NCI-H748 treated with DMSO at 0.1 percent for 48 hours (cell line): ENCODE results near the gene DSCAM.
"Not testable (repeated sequence)": the region's sequence is repeated elsewhere in the genome, so short reads cannot be mapped to it uniquely, and the experiment has no call there.

ENCODE experiments used
- DNase-seq: peaks from one replicate; lab custom pipeline; 2025; lab: John Stamatoyannopoulos, UW

Gene DSCAM

DNA sequence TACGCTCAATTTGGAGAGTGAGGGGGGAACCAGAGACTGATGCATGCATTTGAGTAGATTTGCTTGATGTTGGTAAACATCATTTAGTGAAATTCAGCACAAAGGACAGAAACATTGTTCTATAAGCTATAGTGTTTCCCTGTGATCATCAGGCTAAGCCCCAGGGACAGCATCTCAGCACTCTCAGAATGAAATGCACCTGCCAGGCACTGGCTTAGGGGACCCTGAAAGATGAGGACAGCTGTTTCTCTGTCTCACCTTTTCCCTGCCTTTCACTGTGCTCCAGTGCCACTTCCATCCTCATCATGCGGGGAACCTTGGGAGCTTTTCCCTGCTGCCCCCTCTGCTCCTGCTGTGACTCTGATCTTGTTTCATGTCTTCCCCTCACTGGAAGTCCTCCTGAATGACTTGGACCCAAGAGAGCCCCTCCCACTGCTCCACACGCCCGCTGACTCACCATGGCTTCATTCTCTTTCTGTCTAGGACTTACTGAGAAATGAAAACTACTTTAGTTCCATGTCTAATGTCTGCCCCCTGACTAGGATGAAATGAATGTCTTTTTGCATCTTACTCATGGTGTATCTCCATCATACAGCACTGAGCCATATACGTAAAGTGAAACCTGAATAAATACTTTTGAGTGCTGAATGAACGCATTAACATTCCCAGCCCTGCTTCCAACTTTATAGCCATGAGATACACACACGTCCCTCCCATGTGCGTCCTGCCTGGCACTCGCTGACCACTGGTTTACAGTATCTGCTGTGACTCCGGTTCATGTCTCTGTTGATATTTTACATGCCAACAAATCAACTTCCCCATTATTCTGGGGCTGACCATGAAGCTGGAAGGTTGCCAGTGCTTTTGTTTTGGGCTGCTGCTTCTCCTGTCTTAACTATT lies 797.7 kb downstream of the DSCAM start:
- DNase-seq, result peak; percentile 82

DNA sequence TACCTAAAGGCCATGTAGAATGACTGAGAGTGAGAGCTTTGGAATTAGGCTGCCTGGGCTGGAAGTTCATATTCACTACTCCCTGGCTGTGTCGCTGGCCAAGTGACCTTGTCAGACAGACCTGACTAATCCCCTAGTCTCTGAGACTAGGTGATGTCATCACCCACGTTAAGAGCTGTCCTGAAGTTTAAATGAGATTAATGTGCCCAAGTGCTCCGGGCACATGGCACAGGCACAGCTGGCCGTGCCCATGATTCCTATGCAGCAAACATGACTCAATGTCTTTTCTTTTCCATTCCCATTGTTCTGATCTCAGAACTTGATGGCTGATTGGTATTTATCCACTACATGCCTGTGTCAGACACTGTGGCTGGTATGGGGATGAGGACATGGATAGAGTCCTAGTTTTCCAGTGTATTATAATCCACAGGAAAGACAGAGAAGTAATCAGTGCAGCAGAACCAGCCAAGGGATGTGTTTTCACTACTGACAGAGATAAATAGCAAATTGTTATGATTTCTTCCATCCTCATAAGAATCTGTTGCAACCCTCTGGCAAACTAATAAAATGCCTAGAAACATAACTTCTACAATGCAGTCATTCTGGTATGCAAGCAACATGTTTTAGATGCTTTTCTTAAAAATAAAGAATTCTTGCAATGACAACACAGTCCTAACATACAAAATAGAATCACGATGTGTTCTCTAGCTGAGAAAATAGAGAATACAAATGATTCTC lies 798.8 kb downstream of the DSCAM start:
- DNase-seq, result no peak

DNA sequence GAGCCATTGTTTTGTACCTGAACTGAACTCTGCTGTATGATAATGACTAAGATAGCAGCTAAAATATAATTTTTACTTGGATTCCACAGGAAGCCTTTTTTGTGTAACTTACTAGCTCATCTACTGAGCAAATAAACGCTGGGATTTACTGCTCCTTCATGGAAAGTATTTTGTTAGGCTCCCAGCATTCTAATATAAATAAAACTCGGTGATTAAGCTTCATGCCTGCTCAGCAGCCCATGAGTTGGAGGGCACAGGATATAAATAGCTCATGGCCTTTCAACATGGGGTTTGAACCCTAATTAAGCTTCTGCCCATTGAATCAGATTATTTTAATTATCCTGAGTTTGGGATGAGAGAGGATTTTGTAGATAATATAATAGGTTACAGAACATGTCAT lies 799.7 kb downstream of the DSCAM start:
- DNase-seq, result no peak

DNA sequence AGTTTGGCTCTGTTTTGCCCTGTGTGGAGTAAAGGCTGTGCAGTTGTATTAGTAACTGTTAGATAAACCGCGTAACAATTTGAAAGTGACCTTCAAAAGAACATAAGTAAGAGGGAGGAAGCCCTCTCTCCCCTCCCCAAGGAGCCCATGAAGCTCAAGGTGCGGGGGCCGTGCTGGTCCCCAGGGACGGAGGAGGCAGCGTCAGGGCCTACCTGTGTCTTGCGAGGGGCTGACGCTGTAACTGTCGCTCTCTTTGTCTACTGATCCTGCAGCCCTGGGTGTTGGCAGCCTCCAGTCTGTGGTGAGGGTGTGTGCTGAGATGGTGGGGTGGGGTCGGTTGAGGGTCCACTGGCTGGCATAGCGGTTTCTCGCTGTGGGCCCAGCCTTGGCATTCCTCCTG lies 803.1 kb downstream of the DSCAM start:
- no peak for DNase-seq

DNA sequence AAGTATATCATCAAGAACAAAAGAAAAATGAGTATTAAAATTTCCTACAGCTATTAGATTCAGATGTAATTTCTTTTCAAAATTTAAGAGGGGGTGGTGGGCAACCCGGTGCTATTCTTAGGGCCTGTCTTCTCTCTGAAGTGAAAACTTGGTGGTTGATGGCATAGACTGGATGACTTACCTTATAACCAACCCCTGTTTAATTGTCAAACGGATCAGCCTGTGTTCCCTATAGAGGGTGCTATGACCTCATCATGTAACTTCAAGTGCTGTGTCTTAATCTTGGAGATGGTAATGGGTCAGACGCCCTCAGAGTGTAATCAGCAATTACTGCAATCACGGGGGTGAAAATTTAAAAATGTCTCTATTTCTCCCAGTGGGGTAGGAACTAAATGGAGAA lies 803.5 kb downstream of the DSCAM start:
- DNase-seq, result no peak

DNA sequence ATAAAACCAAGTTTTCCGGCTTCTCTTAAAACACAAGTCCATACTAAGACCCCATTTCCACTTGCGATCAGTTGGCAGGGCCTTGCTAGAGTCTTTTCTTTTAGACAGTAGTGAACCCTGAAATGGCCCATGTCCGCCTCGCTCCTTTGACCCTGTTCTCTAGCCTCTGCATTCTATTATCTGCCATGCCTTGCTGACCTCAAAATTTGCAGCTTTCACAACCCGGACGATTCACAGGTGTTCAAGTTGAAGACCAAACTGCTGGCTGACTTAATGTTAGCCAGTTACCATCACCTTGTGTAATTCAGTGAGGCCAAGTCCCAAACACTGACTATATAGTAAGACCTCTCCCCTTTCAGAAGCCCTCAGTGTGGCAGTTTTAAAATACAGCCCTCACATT lies 805.5 kb downstream of the DSCAM start:
- DNase-seq, result no peak

DNA sequence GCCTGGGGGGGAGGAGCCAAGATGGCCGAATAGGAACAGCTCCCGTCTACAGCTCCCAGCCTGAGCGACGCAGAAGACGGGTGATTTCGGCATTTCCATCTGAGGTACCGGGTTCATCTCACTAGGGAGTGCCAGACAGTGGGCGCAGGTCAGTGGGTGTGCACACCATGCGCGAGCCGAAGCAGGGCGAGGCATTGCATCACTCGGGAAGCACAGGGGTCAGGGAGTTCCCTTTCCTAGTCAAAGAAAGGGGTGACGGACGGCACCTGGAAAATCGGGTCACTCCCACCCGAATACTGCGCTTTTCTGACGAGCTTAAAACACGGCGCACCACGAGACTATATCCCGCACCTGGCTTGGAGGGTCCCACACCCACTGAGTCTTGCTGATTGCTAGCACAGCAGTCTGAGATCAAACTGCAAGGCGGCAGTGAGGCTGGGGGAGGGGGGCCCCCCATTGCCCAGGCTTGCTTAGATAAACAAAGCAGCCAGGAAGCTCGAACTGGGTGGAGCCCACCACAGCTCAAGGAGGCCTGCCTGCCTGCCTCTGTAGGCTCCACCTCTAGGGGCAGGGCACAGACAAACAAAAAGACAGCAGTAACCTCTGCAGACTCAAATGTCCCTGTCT lies 813.7 kb downstream of the DSCAM start:
- DNase-seq, result not testable (repeated sequence)

DNA sequence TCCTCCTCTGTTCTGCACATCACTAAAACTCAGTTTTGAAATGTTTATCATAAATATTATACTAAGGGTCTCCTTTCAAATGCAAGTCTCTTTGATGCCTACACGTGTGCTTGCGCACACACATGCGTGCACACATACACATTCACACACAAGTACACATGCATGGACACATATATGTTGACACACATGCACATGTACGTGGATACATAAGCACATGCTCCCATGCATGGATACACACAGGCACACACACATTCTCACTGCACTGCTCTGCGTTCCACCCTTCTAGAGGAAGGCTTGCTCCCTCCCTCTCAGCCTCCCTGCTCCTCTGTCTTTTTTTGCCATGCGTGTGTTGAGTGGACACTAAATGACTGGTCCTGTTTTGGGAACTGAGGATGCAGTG lies 817.1 kb downstream of the DSCAM start:
- no peak for DNase-seq

DNA sequence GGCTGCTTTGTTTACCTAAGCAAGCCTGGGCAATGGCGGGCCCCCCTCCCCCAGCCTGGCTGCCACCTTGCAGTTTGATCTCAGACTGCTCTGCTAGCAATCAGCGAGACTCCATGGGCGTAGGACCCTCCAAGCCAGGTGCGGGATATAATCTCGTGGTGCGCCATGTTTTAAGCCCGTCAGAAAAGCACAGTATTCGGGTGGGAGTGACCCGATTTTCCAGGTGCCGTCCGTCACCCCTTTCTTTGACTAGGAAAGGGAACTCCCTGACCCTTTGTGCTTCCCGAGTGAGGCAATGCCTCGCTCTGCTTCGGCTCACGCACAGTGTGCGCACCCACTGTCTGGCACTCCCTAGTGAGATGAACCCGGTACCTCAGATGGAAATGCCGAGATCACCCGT lies 818.6 kb downstream of the DSCAM start:
- not testable (repeated sequence) for DNase-seq

DNA sequence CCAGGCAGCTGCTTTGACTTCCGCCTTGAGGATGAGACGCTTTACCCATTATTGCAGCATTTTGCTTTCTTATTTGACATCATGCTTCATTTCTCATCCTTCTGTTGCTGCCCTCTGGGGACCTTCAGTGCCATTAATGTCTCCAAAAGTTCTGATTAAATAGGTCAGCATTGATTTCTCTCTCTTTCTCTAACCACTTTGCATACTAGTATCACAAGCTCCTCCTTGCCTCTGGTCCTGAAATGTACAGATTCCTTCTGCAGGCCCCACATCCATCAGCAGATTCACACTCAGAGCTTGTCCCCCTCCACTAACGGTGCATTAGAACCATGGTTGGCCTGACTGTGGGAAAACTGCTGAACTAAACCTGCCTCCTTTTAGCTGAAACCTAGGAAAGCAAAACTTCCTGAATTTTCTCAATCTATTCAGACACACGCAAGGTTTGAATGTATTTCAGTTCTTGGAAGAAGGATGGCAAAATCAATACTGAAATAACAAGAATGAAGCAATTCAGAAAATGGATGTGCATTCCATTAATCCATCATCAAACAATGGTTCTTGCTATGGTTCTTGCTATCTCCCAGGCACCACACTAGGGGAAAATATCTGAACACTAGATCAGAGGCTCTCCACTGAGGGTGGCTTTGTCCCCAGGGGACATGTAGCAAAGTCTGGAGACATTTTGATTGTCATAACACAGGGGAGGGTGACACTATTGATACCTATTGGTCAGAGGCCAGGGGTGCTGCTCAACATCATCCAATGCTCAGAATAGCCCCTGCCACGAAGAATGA lies 825.2 kb downstream of the DSCAM start:
- DNase-seq, result no peak

DNA sequence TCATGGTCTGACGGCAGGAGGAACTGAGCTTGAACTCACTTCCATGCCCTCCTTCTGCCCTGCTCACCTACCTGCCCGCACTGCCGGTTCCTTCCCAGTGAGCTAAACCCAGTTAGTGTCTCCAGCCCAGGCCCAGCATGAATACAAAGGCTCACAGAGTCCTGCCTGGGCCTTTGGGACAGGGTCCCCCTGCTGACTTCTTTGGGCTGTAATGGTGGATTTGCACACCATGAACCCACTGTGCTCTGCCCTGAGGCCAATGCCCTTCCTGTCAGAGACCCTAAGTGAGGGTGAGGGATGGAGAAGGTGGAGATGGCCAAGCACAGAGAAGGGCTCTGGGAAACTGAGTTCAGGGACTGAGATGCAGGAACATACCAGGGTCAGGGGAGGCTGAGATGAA lies 826.3 kb downstream of the DSCAM start:
- DNase-seq, result no peak

DNA sequence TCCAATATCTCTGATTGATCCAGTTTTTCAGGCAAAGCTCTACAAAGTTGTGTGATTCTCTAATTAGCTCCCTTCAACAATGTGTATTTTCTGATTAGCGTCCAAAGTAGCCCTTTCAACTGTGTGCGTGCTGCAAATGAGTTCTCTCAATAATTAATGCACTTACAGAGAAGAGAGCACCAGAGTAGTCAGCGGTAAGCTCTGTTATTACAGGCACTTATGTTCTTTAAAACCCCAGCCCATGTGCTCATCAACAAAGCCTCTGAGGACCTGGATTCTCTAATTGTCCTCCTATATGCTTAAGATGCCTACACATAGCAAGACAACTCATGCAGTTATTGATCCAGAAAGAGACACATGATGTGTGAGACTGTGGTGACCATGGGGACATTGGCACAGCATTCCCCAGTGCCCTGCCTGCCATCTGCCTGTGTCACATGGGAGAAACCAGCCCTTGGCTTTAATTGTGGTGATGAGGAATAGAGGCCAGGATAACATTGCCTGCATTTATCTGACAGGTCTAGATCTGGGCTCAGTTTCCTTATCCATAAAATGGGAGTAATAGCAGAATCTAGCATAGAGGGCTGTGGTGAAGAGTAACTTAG lies 828.0 kb downstream of the DSCAM start:
- peak; percentile 3 for DNase-seq

DNA sequence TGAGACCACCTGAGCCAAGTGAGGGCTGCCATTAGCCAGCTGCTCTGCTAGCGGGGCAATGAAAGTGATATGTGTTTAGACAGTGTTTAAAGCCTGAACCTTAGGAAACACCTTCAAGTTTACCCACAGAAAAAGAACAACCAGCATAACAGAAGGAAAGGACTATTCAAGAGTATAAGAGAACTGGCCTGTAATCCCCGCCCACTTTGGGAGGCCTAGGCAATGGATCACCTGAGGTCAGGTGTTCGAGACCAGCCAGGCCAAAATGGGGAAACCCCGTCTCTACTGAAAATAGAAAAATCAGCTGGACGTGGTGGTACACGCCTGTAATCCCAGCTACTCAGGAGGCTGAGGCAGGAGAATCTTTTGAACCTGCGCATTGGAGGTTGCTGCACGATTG lies 830.3 kb downstream of the DSCAM start:
- no peak for DNase-seq

DNA sequence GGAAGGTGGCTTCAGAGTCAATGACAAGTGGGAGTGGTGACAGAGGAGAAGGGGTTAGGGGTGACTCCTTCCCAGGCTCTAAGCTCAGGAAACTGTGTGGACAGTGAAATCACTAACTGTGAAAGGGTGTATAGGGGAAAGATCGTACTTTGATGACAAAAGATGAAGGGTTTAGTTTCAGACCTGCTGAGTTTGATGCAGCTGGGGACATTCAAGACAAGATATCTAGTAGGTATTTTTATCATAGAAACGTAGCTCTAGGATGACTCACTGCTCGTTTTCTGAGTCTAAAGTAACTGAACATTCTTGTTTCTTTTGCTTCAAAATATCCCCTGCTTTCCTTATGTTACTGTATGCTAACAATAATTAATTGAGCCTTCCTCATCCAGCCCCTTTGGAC lies 830.7 kb downstream of the DSCAM start:
- no peak for DNase-seq

DNA sequence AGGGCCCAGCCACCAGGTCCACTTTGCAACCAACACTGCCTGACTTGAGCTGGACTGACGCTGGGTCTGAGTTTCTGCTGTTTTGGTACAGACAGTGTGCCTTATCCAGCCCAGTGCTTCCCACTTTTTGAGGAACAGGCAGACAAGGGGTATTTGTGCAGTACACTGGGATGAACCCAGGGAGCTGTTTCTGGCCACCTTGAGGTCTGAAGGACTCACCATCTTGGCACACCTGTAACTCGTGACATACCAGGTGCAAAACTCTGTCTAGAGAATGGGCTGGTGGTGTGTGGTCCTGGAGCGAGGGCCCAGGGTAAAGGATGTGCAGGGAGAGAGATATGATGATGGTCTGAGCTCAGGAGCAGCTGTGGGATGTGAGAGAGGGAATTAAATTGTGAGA lies 831.1 kb downstream of the DSCAM start:
- DNase-seq, result no peak

DNA sequence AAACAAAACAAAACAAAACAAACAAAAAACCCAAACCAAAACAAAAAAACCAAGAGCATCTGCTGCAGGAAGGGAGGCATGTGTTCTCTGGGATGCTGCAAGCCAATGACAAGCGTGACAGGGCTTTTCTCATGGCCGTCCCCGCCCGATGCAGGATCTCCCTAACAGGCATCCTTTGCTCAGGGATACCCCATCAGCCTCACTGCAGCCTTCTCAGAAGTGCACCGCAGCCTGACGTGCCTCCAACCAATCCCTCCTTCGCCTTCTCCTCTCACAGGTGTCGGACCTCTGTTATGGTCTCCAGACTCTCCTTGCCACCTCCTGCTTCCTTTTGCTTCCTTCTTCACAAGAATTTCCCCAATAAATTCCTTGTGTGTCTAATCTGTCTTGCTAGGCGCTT lies 832.6 kb downstream of the DSCAM start:
- no peak for DNase-seq

DNA sequence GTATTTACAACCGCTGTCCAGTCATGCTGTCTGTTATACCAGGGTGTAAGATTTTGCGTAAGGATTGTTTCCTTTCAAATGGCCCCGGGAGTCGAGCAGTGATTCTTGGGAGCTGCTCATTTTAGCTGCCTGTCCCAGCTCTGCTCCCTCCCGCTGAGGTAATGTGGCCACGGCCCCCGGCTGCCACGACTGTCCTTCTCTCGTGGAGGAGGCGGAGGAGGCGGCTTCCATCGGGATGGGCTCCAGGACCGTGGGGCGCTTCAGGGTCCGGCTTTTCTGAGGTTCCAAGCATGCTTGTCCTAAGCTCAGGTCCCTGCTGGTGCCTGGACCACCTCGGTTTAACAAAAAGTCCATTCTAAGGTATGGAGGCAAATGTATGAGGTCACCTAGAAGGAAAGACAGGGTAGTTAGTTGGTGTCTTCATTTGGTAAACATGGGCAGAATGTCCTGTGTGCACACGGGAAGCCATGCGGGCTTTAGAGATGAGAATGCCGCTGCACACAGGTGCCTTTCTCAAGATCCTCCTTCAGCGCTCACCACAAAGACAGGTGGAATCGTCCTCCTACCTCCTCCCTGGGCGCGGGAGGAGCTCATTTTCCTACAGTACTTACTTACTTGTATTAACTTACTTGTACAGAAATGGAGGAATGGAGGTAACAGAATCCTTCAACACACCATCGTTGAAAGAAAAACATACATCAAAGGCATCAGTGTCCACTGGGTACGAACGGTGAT lies 833.8 kb downstream of the DSCAM start:
- DNase-seq, result no peak

DNA sequence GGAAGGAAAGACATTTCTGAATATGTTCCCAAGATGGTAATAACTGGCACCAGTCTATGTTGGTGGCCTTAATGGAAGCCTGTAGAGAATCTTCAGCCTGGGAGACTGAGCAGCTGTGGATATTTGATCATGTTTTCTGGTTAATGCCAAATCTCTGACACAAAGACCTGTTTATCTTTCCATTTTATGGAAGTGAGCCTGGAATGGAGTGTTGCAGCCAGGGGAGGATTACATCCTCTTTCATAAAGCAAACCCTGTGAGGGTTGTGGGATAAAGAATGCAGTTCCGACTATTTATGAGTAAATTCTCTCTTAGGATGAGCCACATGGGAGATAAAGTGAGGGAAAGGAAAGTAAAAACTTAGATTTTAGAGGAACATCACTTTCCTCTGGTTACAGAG lies 835.6 kb downstream of the DSCAM start:
- DNase-seq, result no peak

DNA sequence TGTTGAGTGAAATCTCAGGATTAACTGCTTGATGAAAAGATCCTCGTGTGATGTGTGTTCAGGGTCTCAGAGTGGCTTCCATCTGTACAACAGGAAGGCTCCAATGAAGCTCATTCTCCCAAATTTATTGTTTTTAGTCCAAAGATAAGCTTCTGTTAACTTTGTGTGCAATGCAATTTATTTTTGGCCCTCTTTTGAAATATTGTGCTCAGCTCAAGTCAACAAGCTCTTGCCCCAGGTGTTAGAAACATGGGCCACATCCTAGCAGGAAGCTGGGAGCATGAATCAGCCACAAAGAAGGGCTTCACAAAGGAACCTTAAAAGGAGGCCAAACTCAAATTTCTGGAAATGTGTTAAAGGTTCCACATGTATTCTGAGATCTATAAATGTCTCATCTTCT lies 844.0 kb downstream of the DSCAM start:
- DNase-seq, result no peak

DNA sequence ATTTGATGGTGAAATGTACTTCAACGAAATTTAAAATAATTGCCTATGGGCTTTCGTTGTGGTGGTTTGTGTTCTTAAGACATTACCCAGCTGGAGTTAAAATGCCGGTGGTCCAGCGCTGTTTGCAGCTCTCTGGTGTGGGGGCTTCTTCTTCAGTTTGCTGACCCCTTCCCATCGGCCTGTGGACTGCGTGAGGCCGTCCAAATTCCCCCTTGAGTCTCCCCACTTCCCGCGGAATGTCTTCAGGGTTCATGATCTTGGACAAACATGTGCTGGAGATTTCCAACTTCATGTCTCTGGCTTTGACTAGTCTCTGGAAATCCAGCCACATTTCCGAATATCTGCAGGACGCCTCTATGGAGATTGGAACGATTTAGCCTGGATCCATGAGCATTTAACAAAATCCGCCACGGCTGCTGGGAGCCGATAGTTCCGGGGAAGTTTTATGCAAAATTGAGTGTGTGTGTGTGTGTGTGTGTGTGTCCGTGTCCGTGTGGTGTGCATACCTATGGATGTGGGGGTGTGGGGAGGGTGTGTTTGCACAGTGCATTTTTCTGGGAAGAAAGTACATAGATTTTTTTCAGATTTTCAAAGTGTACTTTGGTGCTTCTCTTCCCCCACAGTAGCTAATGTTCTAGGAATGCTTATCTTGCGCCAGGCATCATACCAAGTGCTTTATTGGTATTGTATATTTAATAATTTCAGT lies 862.5 kb downstream of the DSCAM start:
- DNase-seq, result no peak
